Astrocyte (in vitro differentiated cells and primary cell): ENCODE data around the gene NXN. TPM values are rescaled to one million over a fixed set of nuclear protein-coding genes. Genes with fewer than 3 reads are reported as not detected.

Source experiments
- DNase-seq: peaks from one replicate; pipeline ENCODE4 v3.0.0-alpha.2; 2010; ENCODE audit warnings: low read depth
- FAIRE-seq: peaks from 2 replicates; lab custom pipeline; 2011; peaks lifted over from hg19 to GRCh38; lab: Jason Lieb, UNC
- H2AFZ ChIP-seq: 2 replicates; pipeline ENCODE4 v1.6.0; 2012; ENCODE audit warnings: low read depth, low read length, inconsistent platforms
- H3K27ac ChIP-seq: 2 replicates; pipeline ENCODE4 v1.5.1; 2011; ENCODE audit warnings: low read depth, low read length, inconsistent platforms
- H3K27me3 ChIP-seq: 2 replicates; pipeline ENCODE4 v1.6.0; 2011; ENCODE audit warnings: low read length, inconsistent platforms; ENCODE audit not compliant: insufficient read depth
- H3K36me3 ChIP-seq: 2 replicates; pipeline ENCODE4 v1.5.1; 2011; ENCODE audit warnings: low read length, inconsistent platforms; ENCODE audit not compliant: insufficient read depth
- H3K4me1 ChIP-seq: 2 replicates; pipeline ENCODE4 v1.5.1; 2011; ENCODE audit warnings: low read length, inconsistent platforms; ENCODE audit not compliant: insufficient read depth
- H3K4me2 ChIP-seq: 2 replicates; pipeline ENCODE4 v1.6.0; 2012; ENCODE audit warnings: low read length, inconsistent platforms
- H3K4me3 ChIP-seq: 2 replicates; pipeline ENCODE4 v1.5.1; 2011; ENCODE audit warnings: low read depth, mild to moderate bottlenecking, low read length, inconsistent platforms; ENCODE audit not compliant: insufficient read depth
- H3K79me2 ChIP-seq: 2 replicates; pipeline ENCODE4 v1.6.0; 2012; ENCODE audit warnings: mild to moderate bottlenecking, low read length, inconsistent platforms; ENCODE audit not compliant: insufficient read depth
- H3K9ac ChIP-seq: 2 replicates; pipeline ENCODE4 v1.6.0; 2012; ENCODE audit warnings: mild to moderate bottlenecking, low read length, inconsistent platforms
- H3K9me3 ChIP-seq: 2 replicates; pipeline ENCODE4 v1.5.1; 2012; ENCODE audit warnings: low read depth, mild to moderate bottlenecking, low read length, inconsistent platforms; ENCODE audit not compliant: insufficient read depth
- H4K20me1 ChIP-seq: 2 replicates; pipeline ENCODE4 v1.6.0; 2012; ENCODE audit warnings: low read length, inconsistent platforms; ENCODE audit not compliant: insufficient read depth
- H3K27ac Mint-ChIP-seq: one replicate; pipeline ENCODE4 v1.8.0; 2021; ENCODE audit warnings: mild to moderate bottlenecking, mixed read lengths; ENCODE audit not compliant: unreplicated experiment
- H3K27me3 Mint-ChIP-seq: one replicate; pipeline ENCODE4 v1.8.0; 2021; ENCODE audit warnings: low read depth, mixed read lengths; ENCODE audit not compliant: unreplicated experiment
- H3K36me3 Mint-ChIP-seq: one replicate; pipeline ENCODE4 v1.8.0; 2021; ENCODE audit warnings: low read depth, mixed read lengths; ENCODE audit not compliant: unreplicated experiment
- H3K4me1 Mint-ChIP-seq: one replicate; pipeline ENCODE4 v1.8.0; 2021; ENCODE audit warnings: low read depth, mixed read lengths; ENCODE audit not compliant: unreplicated experiment
- H3K4me3 Mint-ChIP-seq: one replicate; pipeline ENCODE4 v1.8.0; 2021; ENCODE audit warnings: mild to moderate bottlenecking, moderate library complexity, mixed read lengths; ENCODE audit not compliant: unreplicated experiment
- H3K9me3 Mint-ChIP-seq: one replicate; pipeline ENCODE4 v1.8.0; 2021; ENCODE audit warnings: mild to moderate bottlenecking, mixed read lengths; ENCODE audit not compliant: unreplicated experiment
- CTCF ChIP-seq: IDR thresholded peaks from 2 replicates; pipeline ENCODE4 v1.5.1; 2011; ENCODE audit warnings: low read depth, mild to moderate bottlenecking, inconsistent platforms, low read length, moderate library complexity; ENCODE audit not compliant: insufficient read depth
- EZH2 ChIP-seq: IDR thresholded peaks from 2 replicates; pipeline ENCODE4 v1.6.1; 2012; ENCODE audit warnings: mild to moderate bottlenecking, low read length, inconsistent platforms; ENCODE audit not compliant: insufficient read depth
- total RNA-seq: library from RNA; stranded (reverse); gene quantifications from 2 replicates; pipeline ENCODE4 v1.2.1, GENCODE V29; 2021

The NXN gene
- total RNA-seq, 1 donor from 2014 or later, result 104 TPM

GRCh38 chr17:773016-773415 lies 206.6 kb downstream of the NXN start:
- TF ChIP-seq CTCF, result no peak
- no peak for TF ChIP-seq EZH2
- no peak for FAIRE-seq
- H3K79me2 ChIP-seq, result no peaks in the 10 kb centered on the region
- no peaks in the 10 kb centered on the region for H3K27me3 ChIP-seq
- H4K20me1 ChIP-seq, result peaks cover 7% of the 10 kb centered on the region
- Mint-ChIP-seq H3K4me3 (no peak overlapping the region), H3K27ac (no peak overlapping the region), H3K27me3 (no peaks in the 10 kb centered on the region), H3K9me3 (no peaks in the 10 kb centered on the region), H3K36me3 (peaks cover 31% of the 10 kb centered on the region), H3K4me1 (peaks cover 7% of the 10 kb centered on the region)
- H3K4me1 ChIP-seq, result peaks cover 9% of the 10 kb centered on the region
- DNase-seq, result no peak
- H3K9ac ChIP-seq, result no peak overlapping the region
- no peak overlapping the region for H3K4me3 ChIP-seq
- H3K4me2 ChIP-seq, result no peak overlapping the region
- H2AFZ ChIP-seq, result no peak overlapping the region
- peaks cover 49% of the 10 kb centered on the region for H3K36me3 ChIP-seq
- H3K27ac ChIP-seq, result no peak overlapping the region
- H3K9me3 ChIP-seq, result no peaks in the 10 kb centered on the region

- Histone ChIP-seq H4K20me1 (no peaks in the 10 kb centered on the region), H3K4me3 (no peak overlapping the region), H3K4me1 (no peaks in the 10 kb centered on the region), H3K9me3 (no peaks in the 10 kb centered on the region), H2AFZ (no peak overlapping the region), H3K9ac (no peak overlapping the region), H3K79me2 (no peaks in the 10 kb centered on the region), H3K4me2 (no peak overlapping the region), H3K36me3 (peaks cover 22% of the 10 kb centered on the region), H3K27me3 (no peaks in the 10 kb centered on the region), H3K27ac (no peak overlapping the region)
- Mint-ChIP-seq H3K4me1 (no peaks in the 10 kb centered on the region), H3K27ac (no peak overlapping the region), H3K9me3 (no peaks in the 10 kb centered on the region), H3K4me3 (no peak overlapping the region), H3K27me3 (no peaks in the 10 kb centered on the region), H3K36me3 (peaks cover 23% of the 10 kb centered on the region)
- no peak for TF ChIP-seq EZH2
- TF ChIP-seq CTCF, result no peak
- no peak for FAIRE-seq
- DNase-seq, result no peak
Observed at GRCh38 chr17:767076-767475, 212.5 kb downstream of the NXN start.

DNA sequence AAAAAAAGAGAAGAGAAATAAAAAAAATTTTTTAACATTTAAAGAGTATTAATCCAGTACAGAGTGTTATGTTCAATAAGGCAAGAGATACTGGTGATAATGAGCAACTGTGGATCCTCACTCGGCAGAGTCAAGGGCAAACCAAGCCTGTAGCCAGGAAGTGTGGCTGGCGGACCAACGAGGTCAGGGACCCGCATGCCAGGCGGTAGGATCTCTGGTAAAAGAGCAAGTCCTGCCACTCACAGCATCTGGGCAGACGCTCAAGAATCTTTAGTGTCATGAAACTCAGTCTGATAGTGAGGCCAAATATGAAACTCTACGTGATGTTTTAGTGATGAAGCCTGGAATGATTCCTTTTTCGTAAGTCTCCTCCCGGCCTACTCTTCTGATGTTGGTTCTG lies 219.2 kb downstream of the NXN start:
- DNase-seq (no peak), FAIRE-seq (no peak)
- Histone ChIP-seq H3K4me3 (no peak overlapping the region), H3K27ac (no peak overlapping the region), H3K27me3 (no peaks in the 10 kb centered on the region), H3K4me2 (no peak overlapping the region), H3K79me2 (no peaks in the 10 kb centered on the region), H2AFZ (no peak overlapping the region), H4K20me1 (no peaks in the 10 kb centered on the region), H3K36me3 (peaks cover 22% of the 10 kb centered on the region), H3K9me3 (no peaks in the 10 kb centered on the region), H3K9ac (no peak overlapping the region), H3K4me1 (no peaks in the 10 kb centered on the region)
- Mint-ChIP-seq H3K4me3 (no peak overlapping the region), H3K27me3 (no peaks in the 10 kb centered on the region), H3K9me3 (no peaks in the 10 kb centered on the region), H3K4me1 (peaks cover 5% of the 10 kb centered on the region), H3K36me3 (peaks cover 25% of the 10 kb centered on the region), H3K27ac (no peak overlapping the region)
- TF ChIP-seq EZH2 (no peak), CTCF (no peak)
